ENCODE data around the gene GMPR.
"Not testable (repeated sequence)": the region's sequence is repeated elsewhere in the genome, so short reads cannot be mapped to it uniquely, and the experiment has no call there.

- TF ChIP-seq CTCF (conservative IDR thresholded peaks at IDR 0.05 in 1 of 2, IDR thresholded peaks at IDR 0.05 in 1 of 2; ENCODE audit: extremely low read depth in 1 of 2, insufficient read depth in 1 of 2, low read depth in 1 of 2, low read length in 2 of 2); EZH2 (IDR thresholded peaks at IDR 0.05; ENCODE audit: borderline replicate concordance, low read length): not testable (repeated sequence)
Measured at GRCh38 chr6:16226117-16227047, 12.0 kb upstream of the GMPR start.
